ENCODE measurements around the gene KLHL36.
"Not testable (repeated sequence)": the region's sequence is repeated elsewhere in the genome, so short reads cannot be mapped to it uniquely, and the experiment has no call there.

KLHL36 gene

GRCh38 chr16:84683691-84684591, 35.6 kb downstream of the KLHL36 start:
- no peak overlapping the region for H3K4me3 ChIP-seq (replicated peaks in 1 of 2; ENCODE audit: low read depth in 2 of 2, low read length in 2 of 2)
- DNase-seq (ENCODE audit: low read depth in 2 of 2) = no peak
- TF ChIP-seq CTCF (IDR thresholded peaks at IDR 0.05; ENCODE audit: low read depth, low read length) = no peak

- no peak for TF ChIP-seq CTCF (IDR thresholded peaks at IDR 0.05; ENCODE audit: low read depth, low read length)
- no peak for DNase-seq (ENCODE audit: low read depth in 2 of 2)
- H3K4me3 ChIP-seq (replicated peaks in 1 of 2; ENCODE audit: low read depth in 2 of 2, low read length in 2 of 2) = no peak overlapping the region
Observed at GRCh38 chr16:84684592-84684965, 36.3 kb downstream of the KLHL36 start.

- no peak for DNase-seq (ENCODE audit: low read depth in 2 of 2)
- no peak overlapping the region for H3K4me3 ChIP-seq (replicated peaks in 1 of 2; ENCODE audit: low read depth in 2 of 2, low read length in 2 of 2)
- no peak for TF ChIP-seq CTCF (IDR thresholded peaks at IDR 0.05; ENCODE audit: low read depth, low read length)
Observed at GRCh38 chr16:84685210-84685609, 36.9 kb downstream of the KLHL36 start.

GRCh38 chr16:84686707-84687298, 38.5 kb downstream of the KLHL36 start:
- TF ChIP-seq CTCF (IDR thresholded peaks at IDR 0.05; ENCODE audit: low read depth, low read length) = no peak
- no peak for DNase-seq (ENCODE audit: low read depth in 2 of 2)
- no peak overlapping the region for H3K4me3 ChIP-seq (replicated peaks in 1 of 2; ENCODE audit: low read depth in 2 of 2, low read length in 2 of 2)

GRCh38 chr16:84687715-84688114, 39.4 kb downstream of the KLHL36 start:
- DNase-seq (ENCODE audit: low read depth in 2 of 2) = peak; percentile 80 to 98
- no peak for TF ChIP-seq CTCF (IDR thresholded peaks at IDR 0.05; ENCODE audit: low read depth, low read length)
- H3K4me3 ChIP-seq (replicated peaks in 1 of 2; ENCODE audit: low read depth in 2 of 2, low read length in 2 of 2) = no peak overlapping the region

GRCh38 chr16:84688163-84688562, 39.9 kb downstream of the KLHL36 start:
- not testable (repeated sequence) for DNase-seq (ENCODE audit: low read depth in 2 of 2); H3K4me3 ChIP-seq (replicated peaks in 1 of 2; ENCODE audit: low read depth in 2 of 2, low read length in 2 of 2)

GRCh38 chr16:84689111-84689510, 40.8 kb downstream of the KLHL36 start:
- peak; percentile 71 to 97 for DNase-seq (ENCODE audit: low read depth in 2 of 2)
- H3K4me3 ChIP-seq (replicated peaks in 1 of 2; ENCODE audit: low read depth in 2 of 2, low read length in 2 of 2) = no peak overlapping the region
- no peak for TF ChIP-seq CTCF (IDR thresholded peaks at IDR 0.05; ENCODE audit: low read depth, low read length)

Measured in cardiac fibroblast (primary cell).